WI38 (cell line): Measurements from ENCODE around the gene MYRIP.

Experiments used
- H3K4me3 ChIP-seq: 2 replicates; pipeline ENCODE4 v1.5.1; 2011; ENCODE audit warnings: low read depth, mild to moderate bottlenecking, control low read depth, low read length
- TF ChIP-seq, protein P1 (sequence below): IDR thresholded peaks from 2 replicates; pipeline ENCODE4 v1.5.1; 2012; ENCODE audit warnings: low read depth, mild to moderate bottlenecking, control low read depth, low read length

Gene MYRIP

DNA sequence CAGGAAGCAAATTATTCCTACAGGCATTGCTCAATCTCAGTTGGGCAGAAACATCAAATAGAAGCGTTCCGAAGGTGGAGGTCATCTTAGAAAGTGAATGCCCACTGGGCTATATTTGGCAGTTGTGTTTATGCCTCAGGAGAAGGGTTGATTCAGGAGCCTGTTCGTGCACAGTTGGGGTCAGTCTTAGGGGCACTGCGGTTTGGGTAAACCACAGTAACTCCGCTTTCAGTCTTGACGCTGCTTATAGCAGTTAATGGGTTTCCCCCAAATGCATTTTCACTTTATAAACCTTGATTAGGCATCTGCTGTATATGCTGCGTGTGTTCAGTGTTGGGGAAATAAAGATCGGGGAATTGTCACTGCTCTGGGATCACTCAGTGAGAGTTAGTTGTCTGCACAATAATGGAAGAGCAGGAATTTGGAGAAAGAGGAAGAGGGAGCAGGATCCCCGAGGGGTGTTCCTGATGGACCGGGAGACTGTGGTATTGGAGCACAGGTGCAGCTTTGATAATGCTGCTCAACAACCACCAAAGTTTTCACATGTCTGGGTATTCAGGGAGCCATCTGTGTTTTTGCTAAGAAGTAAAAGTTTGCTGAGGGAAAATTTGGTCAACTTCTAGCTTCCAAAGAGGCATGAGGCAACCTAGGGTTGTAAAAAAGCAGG, 375.8 kb downstream of the MYRIP start:
- H3K4me3 ChIP-seq: no peak overlapping the region
- TF ChIP-seq, protein P1, sequence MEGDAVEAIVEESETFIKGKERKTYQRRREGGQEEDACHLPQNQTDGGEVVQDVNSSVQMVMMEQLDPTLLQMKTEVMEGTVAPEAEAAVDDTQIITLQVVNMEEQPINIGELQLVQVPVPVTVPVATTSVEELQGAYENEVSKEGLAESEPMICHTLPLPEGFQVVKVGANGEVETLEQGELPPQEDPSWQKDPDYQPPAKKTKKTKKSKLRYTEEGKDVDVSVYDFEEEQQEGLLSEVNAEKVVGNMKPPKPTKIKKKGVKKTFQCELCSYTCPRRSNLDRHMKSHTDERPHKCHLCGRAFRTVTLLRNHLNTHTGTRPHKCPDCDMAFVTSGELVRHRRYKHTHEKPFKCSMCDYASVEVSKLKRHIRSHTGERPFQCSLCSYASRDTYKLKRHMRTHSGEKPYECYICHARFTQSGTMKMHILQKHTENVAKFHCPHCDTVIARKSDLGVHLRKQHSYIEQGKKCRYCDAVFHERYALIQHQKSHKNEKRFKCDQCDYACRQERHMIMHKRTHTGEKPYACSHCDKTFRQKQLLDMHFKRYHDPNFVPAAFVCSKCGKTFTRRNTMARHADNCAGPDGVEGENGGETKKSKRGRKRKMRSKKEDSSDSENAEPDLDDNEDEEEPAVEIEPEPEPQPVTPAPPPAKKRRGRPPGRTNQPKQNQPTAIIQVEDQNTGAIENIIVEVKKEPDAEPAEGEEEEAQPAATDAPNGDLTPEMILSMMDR: no peak

DNA sequence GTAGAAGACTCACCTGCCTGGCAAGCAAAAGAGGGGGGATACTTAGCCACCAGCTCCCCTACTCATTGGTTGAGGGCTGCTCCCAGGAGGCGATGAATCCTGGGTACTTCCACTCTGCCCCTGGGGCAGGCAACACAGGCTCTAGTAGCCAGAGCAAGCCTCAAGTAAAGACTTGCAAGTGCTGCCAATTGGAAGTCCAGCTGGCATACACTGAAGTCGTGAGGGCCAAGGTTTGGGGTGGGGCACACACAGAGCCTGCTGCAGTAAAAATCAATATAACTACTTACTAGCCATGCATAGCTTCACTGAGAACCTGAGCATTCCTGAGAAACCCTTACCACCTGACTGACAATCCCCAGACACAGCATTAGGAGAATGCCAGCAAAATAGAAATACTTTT, 377.1 kb downstream of the MYRIP start:
- TF ChIP-seq, protein P1: no peak
- H3K4me3 ChIP-seq: no peak overlapping the region

DNA sequence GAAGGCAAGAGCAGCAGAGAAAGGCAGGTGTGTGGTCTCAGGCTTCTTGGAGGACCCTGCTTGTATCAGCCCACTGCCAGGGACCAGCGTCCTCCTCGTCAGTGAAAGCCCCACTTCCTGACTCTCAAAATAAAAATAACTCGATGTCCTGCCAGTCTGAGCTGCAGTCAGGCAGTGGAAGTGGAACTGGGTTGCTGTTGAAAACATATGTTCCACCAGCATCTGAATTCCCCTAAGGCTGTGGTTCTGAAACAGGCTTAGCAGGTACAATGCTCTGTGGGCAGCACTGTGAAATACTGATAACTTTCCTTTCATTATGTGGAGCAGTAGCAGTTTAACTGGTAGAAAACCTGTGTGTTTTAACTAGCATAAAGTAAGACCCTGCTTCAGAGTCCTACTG, 378.5 kb downstream of the MYRIP start:
- H3K4me3 ChIP-seq: no peak overlapping the region
- TF ChIP-seq, protein P1: no peak

DNA sequence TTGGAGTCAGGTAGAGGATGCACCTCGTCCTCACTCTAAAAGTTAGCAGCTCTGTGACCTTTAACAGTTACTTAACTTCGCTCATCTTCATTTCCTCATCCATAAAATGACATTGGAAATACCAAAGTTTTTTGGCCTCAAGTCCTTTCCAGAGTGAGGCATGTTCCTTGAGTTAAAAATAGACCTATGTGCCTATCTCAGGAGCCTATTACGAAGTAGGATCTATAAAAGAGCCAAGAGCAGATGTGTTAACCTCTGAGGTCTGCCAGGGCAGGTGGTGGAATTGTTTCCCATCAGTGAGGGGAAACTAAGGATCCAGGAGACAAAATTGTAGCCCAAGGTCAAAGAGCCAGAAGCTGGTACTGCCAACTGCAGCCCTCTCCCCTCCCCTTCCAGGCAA, 379.7 kb downstream of the MYRIP start:
- TF ChIP-seq, protein P1: no peak

DNA sequence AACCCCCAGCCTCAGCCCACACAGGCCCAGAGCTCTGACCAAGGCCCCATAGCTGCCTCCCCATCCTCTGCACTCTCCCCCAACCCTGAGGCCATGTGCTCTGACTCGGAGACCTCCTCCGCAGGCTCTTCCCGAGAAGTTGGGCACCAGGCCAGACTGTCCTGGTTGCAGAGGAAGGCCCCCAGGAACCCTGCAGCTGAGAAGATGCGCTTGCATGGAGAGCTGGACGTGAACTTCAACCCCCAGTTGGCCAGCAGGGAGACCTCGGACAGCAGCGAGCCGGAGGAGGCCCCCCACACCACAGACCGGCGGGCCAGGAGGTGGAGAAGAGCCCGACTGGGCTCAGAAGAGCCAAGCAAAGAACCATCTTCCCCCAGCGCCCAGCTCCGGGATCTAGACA, 380.6 kb downstream of the MYRIP start:
- TF ChIP-seq, protein P1: no peak
- no peak overlapping the region for H3K4me3 ChIP-seq

More for the DNA sequence above, 379.7 kb downstream of the MYRIP start:
- H3K4me3 ChIP-seq: no peak overlapping the region

DNA sequence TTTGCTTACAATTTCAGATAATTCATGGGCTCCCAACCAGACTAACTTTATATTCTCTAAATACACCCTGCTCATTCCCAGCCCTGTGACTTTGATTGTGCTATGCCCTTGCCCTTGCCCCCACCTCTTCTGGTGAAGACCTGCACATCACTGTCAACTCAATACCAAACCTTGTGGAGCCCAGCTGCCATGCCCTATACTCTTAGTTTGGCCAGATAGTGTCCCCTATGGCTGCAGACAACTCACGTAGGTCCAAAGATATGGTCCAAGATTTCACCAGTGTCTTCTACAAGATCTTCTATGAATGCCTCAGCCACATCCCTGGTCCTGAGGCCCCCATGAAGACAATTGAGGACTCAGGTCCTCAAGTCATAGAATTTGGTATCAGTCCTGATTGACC, 381.8 kb downstream of the MYRIP start:
- TF ChIP-seq, protein P1: no peak
- H3K4me3 ChIP-seq: no peak overlapping the region

DNA sequence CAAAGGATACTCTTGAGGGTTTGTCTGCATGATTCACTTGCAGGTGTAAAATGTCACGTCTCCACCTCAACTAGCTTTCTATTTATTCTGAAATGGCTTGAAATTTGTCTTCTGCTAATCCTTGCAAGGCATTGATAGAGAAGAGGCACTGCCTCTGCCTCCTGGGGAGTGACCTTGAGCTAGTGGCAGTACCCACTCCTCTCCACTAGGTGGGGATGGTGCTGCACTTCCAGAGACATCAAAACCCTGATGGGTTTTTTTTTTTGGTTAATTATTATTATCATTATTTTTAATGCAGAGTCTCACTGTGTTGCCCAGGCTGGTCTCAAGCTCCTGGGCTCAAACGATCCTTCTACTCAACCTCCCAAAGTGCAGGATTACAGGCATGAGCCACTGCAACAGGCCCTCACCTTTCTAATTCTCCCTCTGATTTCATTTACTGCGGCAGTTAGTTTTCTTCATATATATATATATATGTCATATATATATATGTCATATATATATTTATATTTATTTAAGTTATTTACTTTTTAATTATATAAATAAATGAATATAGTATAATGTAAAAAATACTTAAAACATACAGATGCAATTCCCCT, 382.5 kb downstream of the MYRIP start:
- H3K4me3 ChIP-seq: no peak overlapping the region
- TF ChIP-seq, protein P1: peak; percentile 95
